Panc1 (cell line): Measurements from ENCODE around the gene CD55. TPM values are rescaled to one million over a fixed set of nuclear protein-coding genes. Genes with fewer than 3 reads are reported as not detected.

Experiments used
- ATAC-seq: fragments of 200-7000 bp; cut with Tn5 transposase; 2 replicates; pipeline ENCODE4 v1.9.1; 2020; ENCODE audit warnings: mild to moderate bottlenecking, moderate library complexity
- BruUV-seq: library from RNA; stranded (reverse); fragments of 400-500 nt; replicated peaks from 2 replicates; lab custom pipeline; 2021; lab: Mats Ljungman, UMichigan
- CTCF ChIA-PET: fragments of 300-600 bp; sonication (Branson Sonifier 250); formaldehyde crosslinking; loops from one replicate; lab custom pipeline; 2022; ENCODE audit warnings: antibody characterized with exemption; lab: Charles Lee
- POLR2A ChIA-PET: fragments of 300-600 bp; sonication (Branson Sonifier 250); formaldehyde crosslinking; loops from one replicate; lab custom pipeline; 2022; ENCODE audit warnings: antibody characterized with exemption; lab: Charles Lee
- DNase-seq: peaks from one replicate; pipeline ENCODE4 v3.0.0-alpha.2; 2010; ENCODE audit warnings: low read depth, low spot score
- H3K27ac ChIP-seq: 2 replicates; pipeline ENCODE4 v1.5.1; 2011; ENCODE audit warnings: mild to moderate bottlenecking, low read length, inconsistent platforms
- H3K27me3 ChIP-seq: fragments of 200-500 bp; sonication (Bioruptor generic); 2 replicates; pipeline ENCODE4 v1.6.0; 2014; ENCODE audit warnings: low read length, inconsistent platforms; ENCODE audit not compliant: control insufficient read depth, insufficient read depth
- H3K36me3 ChIP-seq: fragments of 200-500 bp; sonication (Bioruptor generic); 2 replicates; pipeline ENCODE4 v1.5.1; 2014; ENCODE audit warnings: inconsistent platforms, mild to moderate bottlenecking, low read length, moderate library complexity; ENCODE audit not compliant: control insufficient read depth, insufficient read depth
- H3K4me1 ChIP-seq: 2 replicates; pipeline ENCODE4 v1.5.1; 2011; ENCODE audit warnings: inconsistent platforms, mild to moderate bottlenecking, low read length, moderate library complexity; ENCODE audit not compliant: control insufficient read depth, insufficient read depth
- H3K4me3 ChIP-seq, 2 experiments: 2 replicates each; pipeline ENCODE4 v1.5.1; 2011 to 2012; ENCODE audit warnings: low read depth in 2 of 2, low read length in 2 of 2, mild to moderate bottlenecking in 2 of 2, inconsistent platforms in 1 of 2, moderate library complexity in 1 of 2
- H3K9me3 ChIP-seq: fragments of 200-500 bp; sonication (Bioruptor generic); 2 replicates; pipeline ENCODE4 v1.5.1; 2014; ENCODE audit warnings: low read depth, mild to moderate bottlenecking, inconsistent platforms, low read length, moderate library complexity; ENCODE audit not compliant: control insufficient read depth, insufficient read depth
- CTCF ChIP-seq: fragments of 450-650 bp; IDR thresholded peaks from 2 replicates; pipeline ENCODE4 v1.5.1; 2017; ENCODE audit warnings: mild to moderate bottlenecking
- POLR2AphosphoS5 ChIP-seq: IDR thresholded peaks from 2 replicates; pipeline ENCODE4 v1.6.1; 2012; ENCODE audit warnings: mild to moderate bottlenecking, low read depth, low read length, moderate library complexity
- REST ChIP-seq, 2 experiments: IDR thresholded peaks; 2 replicates each; pipeline ENCODE4 v1.6.1; 2011 to 2012; ENCODE audit warnings: low read depth in 2 of 2, control low read depth in 1 of 2, low read length in 1 of 2, mild to moderate bottlenecking in 1 of 2, moderate library complexity in 1 of 2; ENCODE audit not compliant: insufficient read depth in 1 of 2
- SIN3A ChIP-seq: IDR thresholded peaks from 2 replicates; pipeline ENCODE4 v1.6.1; 2012; ENCODE audit warnings: low read depth, mild to moderate bottlenecking, low read length, moderate library complexity, borderline replicate concordance; ENCODE audit not compliant: insufficient read depth
- TCF7L2 ChIP-seq: IDR thresholded peaks from 2 replicates; pipeline ENCODE4 v1.6.1; 2011; ENCODE audit warnings: mild to moderate bottlenecking, low read depth, low read length, inconsistent platforms
- in situ Hi-C: cut with HindIII; loops from 2 replicates; pipeline ENCODE4 v1.10.0; 2016; ENCODE audit warnings: low sequenced_read_pairs, low pct_unique_long_range_greater_than_20kb
- intact Hi-C: fragments of 100-400 bp; cut with micrococcal nuclease; formaldehyde crosslinking; loops from one replicate; pipeline ENCODE4 v1.10.0; 2022; ENCODE audit not compliant: unreplicated experiment
- total RNA-seq: library from RNA; stranded (reverse); gene quantifications from one replicate; pipeline ENCODE4 v1.2.1, GENCODE V29; 2021; ENCODE audit not compliant: unreplicated experiment

The CD55 gene
- total RNA-seq, 1 experiment from 2014 or later: 12.1 TPM

- no peaks in the 10 kb centered on the region for H3K36me3 ChIP-seq
- no peak overlapping the region for H3K27ac ChIP-seq
- ChIA-PET POLR2A (no interaction called here), CTCF (no interaction called here)
- no peaks in the 10 kb centered on the region for H3K4me1 ChIP-seq
- in situ Hi-C loops: no loop called here
- DNase-seq (no peak), ATAC-seq (no peak)
- no peaks in the 10 kb centered on the region for H3K27me3 ChIP-seq
- TF ChIP-seq REST (IDR thresholded peaks at IDR 0.05; ENCODE audit: insufficient read depth in 1 of 2, low read depth in 2 of 2, low read length in 1 of 2): no peak
- TF ChIP-seq CTCF: no peak
- TF ChIP-seq TCF7L2: no peak
- no peak for TF ChIP-seq POLR2AphosphoS5
- no peak for TF ChIP-seq SIN3A
- BruUV-seq: no TSS peak
- H3K9me3 ChIP-seq: no peaks in the 10 kb centered on the region
- intact Hi-C loops: no loop called here
- H3K4me3 ChIP-seq: no peak overlapping the region
Observed at GRCh38 chr1:207344221-207344620, 22.7 kb downstream of the CD55 start.

DNA sequence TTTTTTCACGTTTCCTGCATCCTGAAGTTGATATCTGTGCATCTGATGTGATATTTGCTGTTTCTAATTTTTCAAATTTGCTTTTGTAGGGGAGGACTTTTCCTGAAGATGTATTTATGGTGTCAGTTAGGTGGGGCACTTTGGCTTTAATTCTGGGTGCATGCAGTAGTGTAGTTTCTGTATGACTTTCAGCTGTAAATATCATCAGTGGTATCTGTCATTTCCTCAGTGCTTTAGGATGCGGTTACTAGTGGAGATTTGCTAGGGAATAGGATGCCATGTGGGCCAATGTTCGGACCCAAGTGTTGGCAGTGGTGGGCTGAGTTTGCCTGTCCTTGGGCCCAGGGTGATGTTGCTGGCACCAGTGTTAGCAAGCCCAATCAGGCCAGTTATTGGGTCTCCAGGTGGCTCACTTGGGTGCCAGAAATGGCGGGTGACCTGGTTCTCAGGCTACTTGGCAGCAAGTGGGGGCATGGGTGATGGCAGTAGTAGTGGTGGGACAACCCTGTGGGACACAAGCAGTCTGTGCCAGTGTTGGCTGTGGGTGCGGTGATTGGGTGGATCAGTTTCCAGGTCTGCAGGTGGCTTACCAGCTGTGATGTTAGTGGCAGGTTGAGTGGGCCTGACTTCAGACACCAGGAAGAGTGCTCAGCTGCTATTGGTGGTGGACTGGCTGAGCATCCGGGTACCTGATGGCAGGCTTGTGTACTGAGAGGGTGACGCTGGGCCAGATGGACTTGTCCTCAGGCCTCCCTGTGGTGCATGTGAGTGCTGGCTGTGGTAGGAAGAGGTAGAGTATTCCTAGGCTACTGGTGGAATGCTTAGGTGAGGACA lies 24.4 kb downstream of the CD55 start:
- CTCF ChIA-PET: no interaction called here
- no peak overlapping the region for H3K4me3 ChIP-seq
- no peak for ATAC-seq
- no peak for DNase-seq
- H3K27ac ChIP-seq: no peak overlapping the region
- no peaks in the 10 kb centered on the region for H3K4me1 ChIP-seq
- no peak for TF ChIP-seq POLR2AphosphoS5
- in situ Hi-C loops (no loop called here), intact Hi-C loops (no loop called here)
- POLR2A ChIA-PET: no interaction called here
- no peaks in the 10 kb centered on the region for H3K9me3 ChIP-seq
- BruUV-seq: no TSS peak
- no peaks in the 10 kb centered on the region for H3K36me3 ChIP-seq
- H3K27me3 ChIP-seq: no peaks in the 10 kb centered on the region

DNA sequence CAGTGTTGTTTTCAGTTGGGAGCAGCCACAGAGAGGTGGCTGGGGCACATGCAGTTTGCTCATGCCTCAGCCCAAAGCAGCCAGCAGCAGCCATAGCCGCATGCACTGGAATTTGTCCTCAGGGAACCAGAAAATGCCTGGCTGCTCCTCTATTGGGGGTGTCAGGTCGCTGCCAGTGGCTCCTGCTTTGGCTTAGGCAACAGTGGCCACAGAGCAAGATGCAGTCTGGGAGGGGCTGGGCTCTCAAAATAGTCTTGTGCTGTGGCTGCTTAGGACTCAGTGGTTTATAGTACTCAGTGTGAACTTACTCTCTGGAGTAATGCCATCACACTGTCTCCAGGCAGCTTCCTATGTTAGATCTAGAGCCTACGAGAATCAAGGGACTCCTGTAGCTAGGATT lies 25.0 kb downstream of the CD55 start:
- no TSS peak for BruUV-seq
- CTCF ChIA-PET: no interaction called here
- H3K27me3 ChIP-seq: no peaks in the 10 kb centered on the region
- H3K4me3 ChIP-seq: no peak overlapping the region
- no peaks in the 10 kb centered on the region for H3K36me3 ChIP-seq
- POLR2A ChIA-PET: no interaction called here
- H3K4me1 ChIP-seq: no peaks in the 10 kb centered on the region
- no peak overlapping the region for H3K27ac ChIP-seq
- no peaks in the 10 kb centered on the region for H3K9me3 ChIP-seq
- ATAC-seq (no peak), DNase-seq (no peak)
- intact Hi-C loops (no loop called here), in situ Hi-C loops (no loop called here)
- TF ChIP-seq TCF7L2 (no peak), POLR2AphosphoS5 (no peak), REST (IDR thresholded peaks at IDR 0.05; ENCODE audit: insufficient read depth in 1 of 2, low read depth in 2 of 2, low read length in 1 of 2) (no peak), SIN3A (no peak), CTCF (no peak)
